ENCODE data around the gene ELP4.

Gene ELP4

DNA sequence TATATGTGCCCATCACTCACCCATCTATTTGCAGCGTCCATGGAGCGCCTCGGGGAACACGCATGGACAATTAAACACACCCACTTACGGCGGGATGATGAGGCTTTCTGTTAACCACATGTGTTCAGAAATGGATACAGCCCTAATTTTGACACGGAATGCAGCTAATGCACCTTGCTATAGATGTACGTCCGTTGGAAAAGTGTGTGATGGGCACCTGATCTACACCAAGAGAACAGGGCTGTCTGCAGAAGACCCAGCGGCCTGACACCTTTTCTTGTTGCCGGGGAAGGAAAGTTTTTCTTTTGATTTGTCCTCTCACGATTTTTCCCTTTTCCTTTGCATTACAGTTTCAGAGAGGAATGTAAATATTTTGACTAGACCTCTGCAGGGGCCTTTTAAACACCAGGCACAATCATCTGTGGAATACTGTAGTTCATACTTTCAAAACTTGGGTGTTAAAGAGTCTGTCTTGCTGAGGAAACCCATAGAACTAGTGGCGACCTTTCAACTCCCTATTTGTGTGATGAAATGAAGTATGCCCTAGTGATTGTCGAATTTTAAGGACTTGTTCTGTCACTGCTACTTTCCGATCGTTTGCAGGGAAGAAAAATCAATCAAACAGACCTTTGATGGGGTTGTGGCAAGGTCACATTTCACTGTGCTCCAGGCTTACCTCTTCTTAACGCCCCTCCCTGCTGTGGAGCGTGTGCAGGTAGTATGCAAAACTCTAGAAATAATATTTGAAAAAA is 318.1 kb downstream of the ELP4 start:
- DNase-seq, result no peak

DNA sequence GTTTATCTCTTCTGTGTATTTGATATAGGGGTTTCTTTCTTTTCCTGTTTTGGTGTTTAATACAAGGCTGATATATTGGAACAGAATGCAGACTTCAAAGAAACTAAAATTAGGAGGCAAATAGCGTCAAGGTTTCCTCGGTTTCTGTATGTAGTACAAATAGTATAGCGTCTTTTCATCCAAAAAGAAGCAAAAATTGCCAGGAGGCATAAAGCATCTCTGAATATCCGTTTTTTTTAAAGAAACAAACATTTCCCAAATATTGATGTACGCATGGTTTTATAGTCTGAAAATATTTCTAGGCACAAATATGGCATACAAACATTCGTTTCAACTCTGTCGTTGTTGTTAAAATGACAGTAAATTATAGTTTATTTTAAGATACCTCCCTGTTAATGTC is 318.6 kb downstream of the ELP4 start:
- DNase-seq, result no peak

DNA sequence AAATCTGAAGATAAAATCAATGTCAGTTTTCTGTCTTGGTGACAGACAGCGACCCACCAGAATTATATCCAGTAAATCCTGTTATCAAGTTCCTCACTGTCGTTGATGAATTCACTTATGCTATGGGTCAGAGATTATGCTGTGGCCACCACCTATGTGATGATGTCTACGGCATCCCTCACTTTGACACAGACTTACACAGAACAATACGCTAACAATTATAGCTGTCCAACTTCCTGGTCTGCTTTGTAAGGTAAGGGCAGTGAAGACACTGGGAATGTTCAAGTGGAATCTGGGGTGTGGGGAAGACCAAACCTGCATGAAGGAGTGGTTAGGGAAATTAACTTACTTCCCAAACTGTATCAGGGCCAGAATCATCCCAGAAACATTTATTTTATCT is 320.8 kb downstream of the ELP4 start:
- no peak for DNase-seq

DNA sequence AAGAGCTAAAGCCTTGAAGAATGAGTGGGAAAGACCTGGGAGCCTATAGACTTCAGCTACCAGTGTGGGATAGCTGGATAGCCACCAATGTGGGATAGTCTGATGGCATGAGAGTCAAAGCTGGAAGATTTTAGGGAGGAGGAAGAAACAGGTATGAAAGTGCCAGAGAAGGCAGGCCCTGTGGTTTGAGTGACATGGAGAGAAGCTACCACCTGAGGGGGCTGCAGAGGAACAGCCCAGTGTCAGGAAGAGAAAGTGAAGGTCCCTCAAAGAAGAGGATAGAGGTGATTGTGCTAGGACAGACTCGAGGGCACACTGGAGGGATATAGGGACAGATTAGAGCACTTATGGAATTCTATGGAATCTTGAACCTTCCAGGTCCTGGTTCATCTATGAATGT is 324.7 kb downstream of the ELP4 start:
- DNase-seq, result no peak

Measured in CD4-positive, alpha-beta T cell treated with Interleukin-6 for 4 hours (primary cell).